Hematopoietic multipotent progenitor cell treated with erythropoietin and hydrocortisone succinate and interleukin-3 and kit ligand, for 17 days (in vitro differentiated cells): ENCODE measurements around the gene RERG.

Experiments used
- DNase-seq: peaks from one replicate; pipeline ENCODE4 v3.0.0-alpha.2; 2015; ENCODE audit warnings: low spot score

The RERG gene

DNA sequence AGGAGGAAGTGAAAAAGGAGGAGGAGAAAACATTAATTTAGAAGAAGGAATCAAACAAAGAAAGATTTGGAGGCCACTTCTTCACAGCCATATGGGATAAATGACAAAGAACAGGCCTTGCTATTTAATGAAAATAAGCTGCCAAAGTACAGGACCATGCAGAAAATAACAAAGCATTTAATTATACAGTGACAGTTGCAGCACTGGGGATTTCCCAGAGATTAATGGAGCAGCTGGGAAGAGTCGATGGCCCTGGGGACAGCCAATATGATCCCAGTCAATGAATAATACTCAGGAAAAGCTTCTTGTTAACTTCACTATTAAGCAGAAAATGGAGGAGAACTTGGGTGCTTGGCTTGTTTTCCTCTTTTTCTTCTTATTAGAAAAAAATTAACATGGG lies 34.6 kb downstream of the RERG start:
- DNase-seq = no peak

- DNase-seq = no peak
Observed at GRCh38 chr12:15184484-15184883, 36.7 kb downstream of the RERG start.

- no peak for DNase-seq
Observed at GRCh38 chr12:15183821-15184220, 37.4 kb downstream of the RERG start.

DNA sequence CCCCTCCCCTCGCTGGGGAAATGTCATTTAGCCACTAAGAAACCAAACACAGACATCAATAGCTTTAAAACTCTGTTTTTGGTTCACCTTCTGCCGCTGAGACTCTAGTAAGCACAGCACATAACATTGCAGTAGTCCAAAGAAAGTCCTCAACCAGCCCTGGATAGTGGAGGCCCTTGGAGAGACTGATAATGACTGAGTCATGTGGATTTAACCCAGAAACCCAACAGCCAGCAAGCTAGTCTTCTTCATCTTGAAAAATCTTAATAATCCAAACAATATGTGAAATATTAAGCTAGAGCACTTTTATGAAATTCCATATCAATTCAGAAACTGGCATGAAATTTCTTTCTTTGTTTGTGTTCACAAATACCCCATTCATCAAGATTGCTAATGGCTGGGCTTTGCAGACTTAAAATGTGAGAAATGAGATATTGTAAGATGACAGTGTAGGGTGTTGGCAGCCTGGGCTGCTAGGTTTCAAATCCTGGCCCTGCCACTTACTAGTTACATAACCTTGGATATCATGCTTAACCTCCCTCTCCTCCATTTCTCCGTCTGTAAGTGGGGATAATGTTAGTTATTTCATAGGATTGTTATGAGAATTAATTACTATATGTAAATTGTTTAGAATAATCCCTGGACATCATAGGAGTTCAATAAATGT lies 40.1 kb downstream of the RERG start:
- no peak for DNase-seq

DNA sequence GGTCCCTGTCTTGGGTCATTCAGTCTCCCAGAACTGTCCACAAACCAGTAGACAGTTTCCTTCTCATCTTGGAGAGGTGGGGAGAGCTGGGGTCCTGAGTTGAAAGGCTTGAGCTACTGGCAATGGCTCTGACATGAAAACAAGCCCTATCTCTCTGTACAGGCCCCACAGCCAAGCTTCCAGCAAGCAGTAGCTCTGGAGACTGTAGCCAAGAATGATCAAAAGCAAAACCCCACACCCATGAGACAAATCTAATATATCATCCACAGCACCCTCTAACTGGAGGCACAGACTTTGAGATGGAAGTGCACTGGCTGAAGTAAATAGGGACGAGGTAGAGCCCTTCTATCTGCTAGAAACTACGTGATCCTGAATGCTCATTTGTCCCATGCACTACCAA lies 40.9 kb downstream of the RERG start:
- DNase-seq = no peak

- DNase-seq = no peak
Observed at GRCh38 chr12:15179672-15180071, 41.5 kb downstream of the RERG start.

GRCh38 chr12:15173142-15173541 lies 48.1 kb downstream of the RERG start:
- DNase-seq = no peak

DNA sequence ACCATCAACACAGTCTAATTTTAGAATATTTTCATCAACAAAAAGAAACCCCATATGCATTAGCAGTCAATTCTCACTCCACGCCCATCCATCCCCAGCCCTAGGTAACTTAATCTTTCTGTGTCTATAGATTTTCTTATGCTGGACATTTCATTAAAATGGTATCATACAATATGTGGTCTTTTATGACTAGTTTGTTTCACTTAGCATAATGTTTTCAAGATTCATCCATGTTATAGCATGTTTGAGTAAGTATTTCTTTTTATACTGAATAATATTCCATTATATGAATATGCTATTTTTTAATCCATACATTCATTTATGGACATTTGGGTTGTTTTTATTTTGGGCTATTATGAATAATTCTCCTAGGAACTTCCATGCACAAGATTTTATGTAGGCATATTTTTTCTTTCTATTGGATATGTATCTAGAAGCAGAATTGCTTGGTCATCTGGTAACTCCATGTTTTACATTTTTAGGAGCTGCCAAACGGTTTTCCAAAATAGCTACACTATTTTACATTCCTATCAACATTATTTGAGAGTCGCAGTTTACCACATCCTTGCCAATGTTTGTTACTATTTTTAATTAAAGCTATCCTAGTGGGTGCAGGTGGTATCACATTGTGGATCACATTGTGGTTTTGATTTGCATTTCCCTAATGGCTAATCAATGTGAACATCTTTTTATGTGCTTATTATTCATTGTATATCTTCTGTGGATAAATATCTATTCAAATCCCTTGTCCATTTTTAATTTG lies 49.0 kb downstream of the RERG start:
- no peak for DNase-seq

DNA sequence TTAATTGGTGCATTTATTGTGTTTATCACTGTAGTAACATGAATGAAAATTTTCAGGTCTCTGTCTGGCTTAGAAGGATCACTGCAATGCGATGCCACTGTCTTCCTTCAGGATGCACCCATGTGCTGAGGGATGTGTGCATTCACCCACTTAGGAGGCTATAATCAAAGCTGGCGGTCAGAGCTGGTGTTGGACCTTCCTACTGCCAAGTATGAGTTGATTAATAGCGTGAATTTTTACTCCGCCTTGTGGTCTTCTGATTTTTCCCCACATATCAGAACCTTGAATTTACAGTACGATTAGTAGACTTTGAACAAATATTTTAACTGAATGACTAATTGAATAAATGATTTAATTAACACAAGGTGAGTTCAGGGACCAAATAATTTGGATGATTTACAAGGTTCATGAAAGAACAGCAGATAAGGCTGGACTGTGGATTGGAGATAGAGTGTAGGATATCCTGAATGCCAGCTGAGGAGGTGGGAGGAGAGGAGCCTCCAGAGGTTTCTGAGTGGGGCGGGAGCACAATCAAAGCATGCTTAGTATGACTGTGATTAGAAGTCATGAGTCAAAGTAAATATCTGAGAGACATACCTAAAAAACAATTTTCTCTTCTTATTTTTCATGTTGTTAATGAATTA lies 50.1 kb downstream of the RERG start:
- DNase-seq = no peak

DNA sequence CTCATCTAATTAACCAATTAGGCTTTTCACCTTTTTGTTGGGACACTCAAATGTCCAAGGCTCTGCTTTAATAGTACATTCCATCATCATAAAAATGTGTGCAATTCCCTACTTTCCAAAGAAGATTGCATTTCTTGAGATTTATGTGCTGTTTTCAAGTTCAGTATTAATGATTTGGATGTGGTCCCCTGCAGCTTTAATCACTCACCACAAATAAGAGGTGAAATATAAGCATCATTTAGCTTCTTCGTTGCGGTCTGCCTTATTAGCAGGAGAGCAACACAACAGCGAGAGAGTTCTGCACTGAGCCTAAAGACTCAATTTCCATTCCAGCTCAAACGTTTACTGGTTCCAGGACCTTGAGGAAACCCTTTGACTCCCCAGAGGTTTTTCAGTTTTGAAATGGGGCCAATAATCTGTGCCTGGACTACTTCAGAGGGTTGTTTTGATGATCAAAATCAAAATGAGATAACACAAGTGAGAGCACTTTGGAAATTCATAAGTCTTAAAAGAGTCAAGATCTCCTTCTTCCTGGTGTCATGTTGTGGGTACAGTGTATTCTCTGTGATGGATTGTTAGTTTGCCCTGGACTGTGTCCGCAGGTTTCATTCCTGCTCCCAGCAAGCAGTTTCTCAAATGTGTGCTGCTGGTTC lies 53.1 kb downstream of the RERG start:
- DNase-seq = no peak

DNA sequence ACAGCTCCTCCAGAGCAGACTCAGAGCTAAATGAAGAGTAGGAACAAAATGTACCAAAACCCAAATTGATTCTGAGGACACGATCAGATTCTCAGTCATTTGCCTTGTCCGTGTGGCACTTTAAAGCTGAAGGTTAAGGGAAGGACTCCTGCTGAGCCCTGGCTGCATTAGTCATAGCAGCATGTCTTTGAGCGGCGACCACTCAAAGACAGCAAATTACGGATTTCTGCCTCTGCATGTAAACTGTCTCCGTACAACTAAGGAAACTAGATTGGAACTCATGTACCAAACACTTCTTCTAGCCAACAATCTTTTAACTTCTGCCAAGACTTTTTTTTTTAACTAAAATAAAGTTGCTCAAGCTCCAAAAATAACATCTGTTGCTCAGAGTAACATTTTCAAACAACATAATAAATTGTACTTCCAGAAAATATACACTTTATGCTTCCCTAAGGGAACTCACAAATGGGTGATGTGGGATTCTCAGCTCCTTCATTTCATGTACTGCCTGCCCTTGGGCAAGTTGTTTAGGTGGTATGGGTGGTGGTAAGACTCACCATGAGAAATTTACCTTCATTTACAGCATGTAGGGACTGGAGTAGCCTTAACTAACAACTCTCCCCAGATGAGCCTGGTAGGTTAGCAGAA lies 56.1 kb downstream of the RERG start:
- no peak for DNase-seq

GRCh38 chr12:15163030-15163976 lies 57.9 kb downstream of the RERG start:
- DNase-seq = no peak

- DNase-seq = no peak
Observed at GRCh38 chr12:15158083-15158482, 63.1 kb downstream of the RERG start.

DNA sequence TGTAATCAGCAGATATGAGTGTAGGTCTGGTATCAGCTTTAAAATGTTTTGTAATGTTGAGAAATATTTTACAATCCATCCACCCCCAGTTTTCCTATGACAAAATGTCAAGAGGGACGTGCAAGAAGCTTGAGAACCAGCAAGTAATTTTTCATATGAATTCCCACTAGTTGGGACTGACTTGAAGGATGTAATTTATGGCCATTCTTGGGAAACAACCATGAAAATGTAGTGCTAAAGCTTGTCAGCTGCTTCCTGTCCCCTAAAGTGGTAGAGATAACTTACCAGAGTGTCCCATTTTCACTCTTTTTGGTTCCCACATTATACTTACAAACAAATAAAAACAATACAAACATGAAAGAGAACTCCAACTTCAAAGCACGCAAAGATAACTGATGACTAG lies 63.9 kb downstream of the RERG start:
- no peak for DNase-seq

GRCh38 chr12:15155271-15155670 lies 65.9 kb downstream of the RERG start:
- no peak for DNase-seq

- DNase-seq = no peak
Observed at GRCh38 chr12:15154103-15154502, 67.1 kb downstream of the RERG start.

GRCh38 chr12:15152868-15153267 lies 68.3 kb downstream of the RERG start:
- DNase-seq = no peak

DNA sequence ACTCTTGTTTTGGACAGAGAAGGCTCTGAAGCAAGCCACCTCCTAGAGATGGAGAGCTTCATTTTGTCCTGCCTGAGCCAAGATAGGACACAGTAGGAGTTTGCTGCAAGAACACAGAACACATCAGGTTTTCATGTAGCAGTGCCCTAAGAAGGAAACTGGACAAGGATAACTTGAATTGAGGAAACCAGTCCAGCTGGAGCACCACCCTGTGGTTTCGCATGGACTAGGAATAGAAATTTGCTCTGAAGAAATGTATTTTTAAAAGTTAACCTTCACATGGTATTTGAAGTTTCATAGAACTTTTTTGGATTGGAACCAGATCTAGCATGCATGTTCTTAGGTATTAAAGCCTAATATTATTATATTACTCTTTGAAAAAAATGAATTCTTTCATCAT lies 68.8 kb downstream of the RERG start:
- no peak for DNase-seq

- DNase-seq = no peak
Observed at GRCh38 chr12:15151161-15152091, 69.8 kb downstream of the RERG start.

DNA sequence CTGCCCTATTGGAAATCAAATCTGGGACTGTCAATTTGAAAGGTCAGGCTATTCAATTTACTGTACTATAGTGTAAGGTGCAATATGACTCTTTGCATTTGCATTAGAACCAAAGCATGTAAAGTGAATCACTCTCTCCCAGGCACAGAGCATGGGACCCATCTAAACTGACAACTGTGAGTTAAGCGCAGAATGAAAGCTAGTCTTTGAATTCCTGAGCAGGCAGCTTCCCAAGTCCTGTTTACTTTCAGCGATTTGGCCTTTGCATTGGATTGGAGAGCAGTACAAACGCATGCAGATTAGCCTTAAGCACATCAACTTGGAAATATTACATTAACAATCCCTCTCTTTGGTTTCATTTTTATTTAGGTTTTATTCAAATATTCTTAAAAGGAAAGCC lies 74.6 kb downstream of the RERG start:
- DNase-seq = no peak
